ENCODE results near the gene TDRD7.
A peak's percentile ranks its signal among the peaks of the same experiment; 100 is the strongest.

The TDRD7 gene

DNA sequence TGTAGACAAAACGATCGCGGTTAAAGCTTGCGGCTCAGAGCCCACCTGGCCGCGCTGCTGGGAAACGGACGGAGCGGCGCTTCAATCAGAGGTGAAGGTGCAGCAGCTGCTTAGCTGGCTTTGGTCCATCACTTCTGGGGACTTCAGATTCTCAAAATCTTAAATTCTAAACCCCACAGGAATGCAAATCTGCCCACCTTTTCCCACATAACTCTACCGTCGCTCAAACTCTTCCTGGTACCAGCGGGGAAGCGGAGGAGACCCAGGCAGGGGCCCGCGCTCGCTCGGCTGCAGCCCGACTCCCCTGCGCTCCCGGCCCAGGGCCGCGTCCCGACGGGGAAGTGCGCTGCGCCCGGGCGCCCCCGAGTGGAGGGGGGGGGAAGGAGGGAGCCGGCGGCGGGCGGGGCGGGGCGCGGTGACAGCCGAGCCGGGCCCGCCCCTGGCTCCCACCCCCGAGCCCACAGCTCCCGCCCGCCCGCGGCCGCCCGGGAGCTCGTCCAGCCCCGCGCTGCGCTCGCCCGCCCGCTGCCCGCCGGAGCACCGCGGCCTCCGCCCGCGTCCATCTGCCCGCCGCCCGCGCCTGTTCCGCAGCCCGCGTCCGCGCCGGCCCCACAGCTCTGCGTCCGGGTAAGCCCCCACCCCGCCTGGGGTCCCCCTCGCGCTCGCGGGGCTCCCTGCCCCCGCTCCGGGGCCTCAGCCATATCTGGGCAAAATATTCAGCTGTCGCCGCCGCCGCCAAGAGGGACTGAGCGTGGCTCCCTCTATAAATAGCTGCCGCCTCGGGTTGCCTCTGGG lies 89.5 kb downstream of the TDRD7 start, which contains the start of gene TMOD1:
TSS of gene TMOD1 (plus strand) at position 490 of the 795 bp plus-strand sequence. CDS start 22,523 bp downstream, outside the sequence.
- in situ Hi-C loops (cut with MboI; ENCODE audit: low pct_unique_long_range_greater_than_20kb, low sequenced_read_pairs): no loop called here
- DNase-seq: peak; percentile 61

DNA sequence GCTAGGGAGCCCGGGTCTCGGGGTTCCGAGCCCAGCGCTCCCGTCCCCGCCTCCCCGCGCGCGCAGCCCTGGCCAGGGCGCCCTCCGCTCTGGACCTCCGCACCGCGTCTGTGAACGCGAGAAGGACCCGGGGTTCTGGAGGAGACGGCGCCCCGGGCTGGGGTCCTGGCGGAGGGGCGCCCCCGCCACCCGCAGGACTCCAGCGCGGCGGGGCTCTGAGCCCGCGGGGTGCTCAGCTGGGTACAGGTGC lies 90.0 kb downstream of the TDRD7 start:
- in situ Hi-C loops (cut with MboI; ENCODE audit: low pct_unique_long_range_greater_than_20kb, low sequenced_read_pairs): no loop called here
- DNase-seq: peak; percentile 13

DNA sequence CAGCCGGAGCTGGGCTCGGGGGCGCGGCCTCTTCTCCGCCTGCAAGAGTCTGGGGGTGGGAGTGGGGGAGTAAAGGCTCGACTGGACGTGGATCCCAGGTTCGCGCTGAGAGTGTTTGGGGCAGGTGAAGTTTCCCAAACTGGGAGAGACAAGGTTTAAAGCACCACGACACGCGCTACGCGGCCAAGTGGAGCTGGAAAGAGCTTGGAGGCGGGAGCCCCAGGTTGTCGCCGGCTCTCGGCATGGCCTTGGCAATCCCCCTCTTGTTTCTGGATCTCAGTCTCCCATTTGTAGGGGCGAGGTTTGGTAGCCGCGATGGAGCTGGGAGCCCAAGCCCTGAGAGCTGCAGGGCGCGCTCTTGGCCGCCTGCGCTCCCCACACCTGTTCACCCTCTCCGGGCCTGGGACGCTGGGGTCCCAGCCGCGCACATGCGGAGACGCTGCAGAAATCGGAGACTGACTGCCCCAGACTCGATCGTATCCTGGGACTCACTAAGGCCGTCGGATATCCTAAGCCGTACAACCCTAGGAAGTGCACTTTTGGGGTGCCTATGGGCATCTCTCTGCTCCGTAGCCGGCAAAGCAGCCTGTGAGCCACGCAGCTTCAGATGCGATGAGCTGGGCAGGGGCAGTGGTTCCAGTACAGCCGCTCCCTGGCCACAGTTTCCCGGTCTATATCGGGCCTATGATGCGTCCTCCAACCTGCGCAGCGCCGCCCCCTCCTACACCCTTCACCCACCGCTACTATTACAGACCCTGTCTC lies 90.5 kb downstream of the TDRD7 start:
- peak; percentile 12 for DNase-seq
- in situ Hi-C loops (cut with MboI; ENCODE audit: low pct_unique_long_range_greater_than_20kb, low sequenced_read_pairs): no loop called here

DNA sequence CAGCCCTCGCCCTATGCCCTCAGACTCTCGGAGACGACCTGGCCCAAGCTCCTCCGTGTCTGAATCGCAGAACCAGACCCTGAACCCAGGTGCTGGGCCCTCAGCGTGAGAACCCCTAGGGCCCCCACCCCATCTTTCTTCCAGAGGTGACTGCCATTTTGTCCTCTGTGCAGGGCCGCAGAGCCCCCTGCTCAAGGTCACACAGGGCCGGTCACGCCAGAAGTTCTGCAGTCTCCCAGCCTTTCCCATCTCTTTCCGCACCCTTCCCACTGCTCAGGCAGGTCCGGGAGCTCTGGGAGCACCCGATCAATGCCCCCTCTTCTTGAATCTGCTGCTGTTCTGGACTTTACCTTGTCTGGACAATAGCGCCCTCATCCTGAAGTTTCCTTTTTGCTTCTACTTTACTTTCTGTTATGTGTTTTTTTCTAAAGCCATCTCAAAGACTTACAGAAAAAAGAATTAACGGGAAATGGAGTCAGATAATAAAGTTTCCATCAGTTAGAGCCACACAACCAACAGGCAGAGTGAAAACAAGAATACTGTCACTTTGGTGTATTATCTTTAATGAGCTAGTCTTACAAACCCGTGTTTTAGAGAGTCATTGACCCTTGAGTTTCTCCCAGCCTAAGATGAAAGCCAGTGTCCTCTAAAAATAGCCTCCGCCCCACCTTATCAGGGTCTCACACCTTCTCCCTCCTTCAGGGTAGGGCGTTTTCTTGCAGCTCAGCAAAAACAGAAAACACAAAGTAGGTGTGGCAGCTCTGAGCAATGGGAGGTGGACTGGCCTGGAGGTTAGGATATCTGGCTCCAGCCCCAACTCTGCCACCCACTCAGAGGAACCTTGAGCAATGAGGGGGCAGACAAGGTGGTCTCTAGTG lies 91.3 kb downstream of the TDRD7 start:
- in situ Hi-C loops (cut with MboI; ENCODE audit: low pct_unique_long_range_greater_than_20kb, low sequenced_read_pairs): no loop called here
- no peak for DNase-seq

DNA sequence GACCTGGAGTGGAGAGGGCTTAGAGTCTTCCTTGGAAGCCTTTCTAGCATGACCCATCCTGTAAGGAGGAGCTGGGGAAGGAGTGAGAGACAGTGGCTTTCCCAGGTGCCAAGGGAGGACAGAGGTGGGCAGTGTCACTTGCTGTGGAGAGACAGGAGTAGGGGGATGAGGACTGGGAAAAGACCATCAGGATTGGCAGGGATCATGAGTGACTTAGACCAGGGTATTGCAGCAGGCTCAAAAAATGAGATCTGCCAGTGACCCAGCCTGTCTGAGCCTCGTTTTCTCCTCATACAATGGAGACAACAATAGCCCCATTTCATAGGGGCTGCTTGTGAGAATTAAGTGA lies 91.9 kb downstream of the TDRD7 start:
- in situ Hi-C loops (cut with MboI; ENCODE audit: low pct_unique_long_range_greater_than_20kb, low sequenced_read_pairs): no loop called here
- no peak for DNase-seq

DNA sequence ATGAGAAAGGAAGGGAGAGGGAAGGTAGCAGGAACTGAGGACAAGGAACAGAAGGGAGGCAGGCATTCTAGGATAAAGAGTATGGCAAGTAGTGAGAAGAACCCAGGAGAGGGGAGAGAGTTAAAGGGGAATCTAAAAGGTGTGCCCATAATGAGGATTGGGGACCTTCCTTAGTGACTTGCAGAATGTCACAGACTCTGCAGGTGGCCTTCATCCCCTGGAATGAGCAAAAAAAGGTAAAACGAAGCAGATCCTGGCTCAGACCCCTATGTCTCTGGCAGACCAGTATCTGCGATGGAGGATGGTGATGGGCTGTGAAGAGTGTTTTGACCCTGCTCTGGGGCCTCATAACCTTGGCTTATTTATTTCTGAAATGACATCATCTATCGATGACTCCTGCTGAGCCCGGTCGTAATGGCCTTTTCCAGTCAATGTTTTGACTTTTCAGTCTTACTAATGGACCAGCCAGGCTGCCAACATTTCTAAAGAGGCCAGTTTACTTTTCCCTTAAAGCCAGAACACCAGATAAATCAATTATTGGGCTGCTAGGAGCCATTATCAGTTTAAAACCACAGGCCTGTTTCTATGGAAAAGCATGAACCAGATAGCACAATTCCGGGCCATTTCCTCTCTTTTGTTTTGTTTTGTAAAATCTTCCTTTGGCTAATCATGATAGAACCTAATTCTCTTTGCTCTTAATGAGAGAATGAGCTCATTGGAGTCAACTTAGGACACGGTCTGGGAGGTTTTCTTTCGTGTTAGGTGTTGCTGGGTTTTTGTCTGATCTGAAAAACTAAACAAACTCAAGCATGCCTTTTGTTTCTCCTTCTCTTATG lies 92.7 kb downstream of the TDRD7 start:
- in situ Hi-C loops (cut with MboI; ENCODE audit: low pct_unique_long_range_greater_than_20kb, low sequenced_read_pairs): no loop called here
- no peak for DNase-seq

DNA sequence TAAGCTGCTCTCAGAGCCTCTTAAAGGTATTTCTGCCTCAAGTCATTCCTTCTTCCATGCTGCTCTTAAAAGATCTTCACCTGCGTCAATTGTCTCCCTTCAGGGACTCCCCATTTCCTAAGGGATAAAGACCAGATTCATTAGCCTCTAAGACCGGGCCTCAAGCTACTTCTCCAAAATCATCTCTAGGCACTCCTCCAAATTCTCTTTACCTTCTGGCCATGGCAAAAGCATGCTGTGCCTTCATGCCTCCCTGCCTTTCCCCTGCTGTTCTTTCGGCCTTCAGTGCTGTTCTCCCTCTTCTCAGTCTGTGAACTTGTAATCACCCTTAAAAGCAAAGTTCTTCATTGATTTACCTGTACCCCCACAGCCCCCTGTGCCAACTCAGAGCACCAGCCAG lies 93.9 kb downstream of the TDRD7 start:
- DNase-seq: no peak

DNA sequence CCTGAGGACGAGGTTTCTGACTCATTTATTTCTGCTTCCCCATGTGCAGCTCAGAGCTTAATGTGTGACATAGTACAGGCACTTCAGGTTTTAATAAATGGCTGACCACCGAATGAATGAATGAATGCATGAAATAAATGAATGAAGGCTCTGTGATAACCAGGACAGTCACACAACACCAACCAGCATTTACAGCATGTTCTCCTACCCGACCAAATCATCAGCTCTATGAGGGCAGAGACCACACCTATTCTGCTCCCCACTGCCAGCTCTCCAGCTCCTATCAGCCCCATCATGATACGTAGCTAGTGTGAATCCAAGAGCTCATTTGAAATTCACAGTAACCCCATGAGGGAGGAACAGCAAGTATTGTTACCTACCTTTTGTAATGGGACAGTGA lies 94.4 kb downstream of the TDRD7 start:
- in situ Hi-C loops (cut with MboI; ENCODE audit: low pct_unique_long_range_greater_than_20kb, low sequenced_read_pairs): no loop called here
- no peak for DNase-seq

More for the DNA sequence above, 93.9 kb downstream of the TDRD7 start:
- in situ Hi-C loops (cut with MboI; ENCODE audit: low pct_unique_long_range_greater_than_20kb, low sequenced_read_pairs): no loop called here

DNA sequence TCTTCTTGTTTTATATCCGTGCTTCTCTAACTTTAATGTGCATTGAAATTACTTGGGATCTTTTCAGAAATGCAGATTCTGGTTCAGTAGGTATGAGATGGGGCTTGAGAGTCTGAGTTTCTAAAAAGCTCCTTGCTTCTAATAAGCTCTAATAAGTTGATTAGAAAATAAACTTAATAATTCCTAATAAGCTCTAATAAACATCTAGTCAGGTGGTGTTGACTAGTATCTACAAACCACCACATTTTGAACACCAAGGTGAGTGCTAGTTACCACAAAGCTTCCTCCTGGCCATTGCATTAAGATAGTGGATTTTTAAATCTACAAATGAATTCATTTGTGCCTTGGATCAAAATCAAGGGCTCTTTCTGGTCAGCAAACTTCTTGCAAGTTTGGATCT lies 94.9 kb downstream of the TDRD7 start:
- in situ Hi-C loops (cut with MboI; ENCODE audit: low pct_unique_long_range_greater_than_20kb, low sequenced_read_pairs): no loop called here

DNA sequence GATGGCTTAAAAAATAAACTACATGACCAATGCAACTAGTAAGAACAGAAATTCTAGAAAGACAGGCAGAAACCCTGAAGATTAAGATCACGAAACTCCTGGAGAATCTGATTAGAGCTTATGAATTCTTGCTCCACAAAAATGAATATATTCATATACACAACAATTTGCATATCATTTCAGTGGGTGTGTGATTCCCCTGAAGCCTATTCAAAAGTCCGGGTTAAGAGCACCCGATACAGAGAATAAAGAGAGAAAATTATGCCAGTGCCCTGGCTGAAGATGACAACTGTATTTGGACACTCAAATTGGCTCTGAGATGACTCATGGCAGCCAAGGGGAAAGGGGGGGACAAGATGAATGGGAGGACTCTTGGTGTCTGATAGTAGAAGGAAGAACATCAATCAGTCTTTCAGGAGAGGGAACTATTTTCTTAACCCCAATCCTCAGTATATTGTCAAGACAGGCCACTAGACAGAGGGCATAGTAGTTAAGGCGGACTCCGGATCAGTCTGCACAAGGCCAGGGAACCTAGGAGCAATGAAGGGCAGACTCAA lies 95.6 kb downstream of the TDRD7 start:
- in situ Hi-C loops (cut with MboI; ENCODE audit: low pct_unique_long_range_greater_than_20kb, low sequenced_read_pairs): no loop called here
- no peak for DNase-seq

More for the DNA sequence above, 94.9 kb downstream of the TDRD7 start:
- DNase-seq: no peak

DNA sequence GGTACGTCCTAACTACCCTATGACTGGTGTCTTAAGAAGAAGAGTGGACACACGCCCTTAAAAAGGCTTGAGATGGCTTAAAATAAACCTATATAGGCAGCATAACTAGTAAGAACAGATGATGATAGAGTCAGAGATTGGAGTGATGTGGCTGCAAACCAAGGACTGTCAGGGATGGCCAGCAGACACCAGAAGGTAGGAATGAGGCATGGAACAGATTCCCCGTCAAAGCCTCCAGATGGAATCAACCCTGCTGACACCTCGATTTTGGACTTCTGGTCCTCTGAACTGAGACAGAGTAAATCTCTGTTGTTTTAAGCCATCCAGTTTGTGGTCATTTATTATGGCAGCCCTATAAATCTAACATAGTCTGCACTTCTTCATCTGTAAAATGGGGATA lies 97.0 kb downstream of the TDRD7 start:
- no peak for DNase-seq
- in situ Hi-C loops (cut with MboI; ENCODE audit: low pct_unique_long_range_greater_than_20kb, low sequenced_read_pairs): no loop called here

DNA sequence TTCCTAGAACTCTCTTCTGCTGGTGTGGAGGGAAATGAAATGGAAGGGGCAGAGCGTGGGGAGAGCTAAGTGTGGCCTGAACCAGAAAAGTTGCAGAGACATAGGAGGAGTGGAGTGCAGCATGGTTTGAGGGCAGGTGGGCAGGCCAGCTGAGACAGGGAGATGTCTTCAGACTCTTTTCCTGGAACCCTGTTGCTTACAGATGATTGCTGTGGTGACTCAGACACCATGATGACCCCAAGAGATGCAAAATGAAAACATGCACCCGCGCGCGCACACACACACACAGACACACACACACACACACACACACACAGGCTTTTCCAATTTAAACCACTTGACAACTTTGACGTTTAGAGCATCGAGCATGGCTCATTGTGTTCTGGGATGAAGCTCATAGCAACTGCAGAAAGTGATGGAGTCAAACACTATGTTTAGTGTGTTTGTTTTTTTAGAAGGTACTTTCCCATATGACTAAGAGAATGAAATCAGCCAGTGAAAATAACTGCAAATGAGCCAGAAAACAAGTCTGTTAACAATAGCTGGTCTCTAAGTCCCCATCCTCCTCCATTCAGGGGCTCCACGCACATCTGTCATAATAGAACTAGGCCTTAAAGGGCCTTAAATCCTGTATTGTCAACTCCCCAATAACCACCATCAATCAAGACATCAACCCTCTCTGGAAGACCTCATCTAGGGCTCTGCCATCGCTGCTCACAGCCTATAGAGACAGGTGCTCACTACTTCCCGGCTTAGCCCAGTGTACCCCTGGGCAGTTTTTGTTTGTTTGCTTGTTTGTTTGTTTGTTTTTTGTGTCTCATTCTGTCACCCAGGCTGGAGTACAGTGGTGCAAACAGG lies 99.1 kb downstream of the TDRD7 start:
- DNase-seq: no peak
- in situ Hi-C loops (cut with MboI; ENCODE audit: low pct_unique_long_range_greater_than_20kb, low sequenced_read_pairs): no loop called here

DNA sequence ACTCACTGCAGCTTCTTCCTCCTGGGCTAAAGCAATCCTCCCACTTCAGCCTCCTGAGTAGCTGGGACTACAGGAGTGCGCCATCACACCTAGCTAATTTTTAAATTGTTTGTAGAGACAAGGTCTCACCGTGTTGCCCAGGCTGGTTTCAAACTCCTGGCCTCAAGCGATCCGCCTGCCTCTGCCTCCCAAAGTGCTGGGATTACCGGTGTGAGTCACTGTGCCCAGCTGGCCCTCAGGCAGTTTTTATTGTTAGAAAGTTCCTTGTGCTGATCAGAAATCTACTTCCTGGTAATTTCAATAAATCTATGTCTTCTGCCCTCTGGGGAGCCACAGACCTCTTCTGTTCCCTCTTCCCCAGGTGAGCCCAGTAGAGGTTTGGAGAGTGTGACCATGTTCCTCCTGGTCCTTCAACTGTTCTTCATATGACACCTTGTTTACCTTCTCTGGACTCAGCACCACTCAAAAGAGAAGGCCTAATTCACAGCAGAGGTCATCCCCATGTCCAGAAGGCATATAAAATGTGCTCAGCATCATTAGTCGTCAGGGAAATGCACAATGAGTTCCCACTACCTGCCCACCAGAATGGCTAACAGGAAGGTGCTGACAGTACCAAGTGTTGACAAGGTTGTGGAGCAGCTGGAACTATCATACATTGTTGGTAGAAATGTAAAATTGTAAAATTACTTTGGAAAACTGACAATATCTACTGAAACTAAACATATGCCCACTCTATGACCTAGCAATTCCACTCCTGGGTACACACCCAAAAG lies 99.9 kb downstream of the TDRD7 start:
- in situ Hi-C loops (cut with MboI; ENCODE audit: low pct_unique_long_range_greater_than_20kb, low sequenced_read_pairs): no loop called here
- DNase-seq: no peak

DNA sequence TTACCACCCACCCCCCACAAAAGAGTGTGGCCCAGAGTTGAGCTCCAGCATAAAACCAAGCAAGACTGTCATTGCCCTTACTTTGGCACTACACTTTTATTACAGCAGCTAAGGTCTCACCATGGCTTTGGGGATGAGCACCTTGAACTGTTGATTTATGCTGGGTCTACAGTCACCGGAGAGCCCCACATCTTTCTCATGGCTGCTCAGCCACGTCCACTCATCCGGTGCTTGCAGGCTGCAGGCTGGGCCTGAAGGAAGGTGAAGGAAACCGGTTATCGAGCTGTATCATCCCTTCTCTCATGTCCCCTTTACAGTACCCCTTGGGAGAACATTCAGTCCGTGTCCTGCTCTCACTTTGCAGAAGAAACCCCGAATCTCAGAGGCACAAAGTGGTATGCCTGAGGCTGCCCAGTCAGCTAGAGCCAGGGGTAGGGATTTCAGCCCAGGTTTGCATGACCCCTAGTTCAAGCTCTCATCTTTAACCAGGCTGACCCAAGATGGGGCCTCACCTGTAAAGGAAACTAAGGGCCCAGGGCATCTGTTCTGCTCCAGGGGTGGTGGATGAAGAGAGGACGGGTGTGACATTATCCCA lies 101.2 kb downstream of the TDRD7 start:
- in situ Hi-C loops (cut with MboI; ENCODE audit: low pct_unique_long_range_greater_than_20kb, low sequenced_read_pairs): no loop called here
- DNase-seq: no peak

DNA sequence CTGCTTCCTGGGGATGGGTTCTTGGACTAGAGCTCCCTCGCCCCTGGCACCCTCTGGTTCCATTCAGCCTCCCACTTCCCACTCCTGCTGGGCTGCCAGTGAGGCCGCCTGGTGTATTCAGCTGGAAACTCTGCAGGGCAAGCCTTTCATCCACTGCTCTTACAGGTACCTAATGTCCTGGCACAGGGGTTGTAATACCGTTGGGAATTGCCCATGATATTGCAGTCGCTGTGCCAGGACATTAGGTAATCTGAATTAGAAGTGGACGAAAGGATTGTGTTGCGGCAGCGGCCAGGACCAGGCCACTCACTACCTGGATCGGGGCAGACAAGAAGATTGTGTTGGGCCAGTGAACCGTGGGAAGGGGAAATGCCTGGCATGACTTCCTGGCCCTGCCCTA lies 102.6 kb downstream of the TDRD7 start:
- in situ Hi-C loops (cut with MboI; ENCODE audit: low pct_unique_long_range_greater_than_20kb, low sequenced_read_pairs): no loop called here

DNA sequence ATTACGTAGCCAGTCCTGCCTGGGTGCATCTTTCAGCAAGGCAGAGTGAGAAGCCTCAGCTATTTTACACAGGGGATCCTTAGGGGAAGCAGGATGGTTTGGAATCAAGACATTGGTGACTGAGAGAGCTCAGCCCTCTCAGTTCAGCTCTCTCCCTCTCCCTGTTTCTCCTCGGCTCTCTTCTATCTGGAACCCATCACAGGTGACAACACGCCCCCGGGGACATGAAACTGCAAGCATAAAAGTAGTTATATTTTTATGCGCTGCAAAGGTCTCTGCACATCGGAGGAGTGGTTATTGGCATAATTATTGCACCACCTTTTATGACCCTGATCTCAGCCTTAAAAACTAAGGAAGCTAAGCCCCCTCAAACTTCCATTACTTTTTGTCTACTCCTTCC lies 103.8 kb downstream of the TDRD7 start:
- no peak for DNase-seq
- in situ Hi-C loops (cut with MboI; ENCODE audit: low pct_unique_long_range_greater_than_20kb, low sequenced_read_pairs): no loop called here

More for the DNA sequence above, 102.6 kb downstream of the TDRD7 start:
- DNase-seq: no peak

DNA sequence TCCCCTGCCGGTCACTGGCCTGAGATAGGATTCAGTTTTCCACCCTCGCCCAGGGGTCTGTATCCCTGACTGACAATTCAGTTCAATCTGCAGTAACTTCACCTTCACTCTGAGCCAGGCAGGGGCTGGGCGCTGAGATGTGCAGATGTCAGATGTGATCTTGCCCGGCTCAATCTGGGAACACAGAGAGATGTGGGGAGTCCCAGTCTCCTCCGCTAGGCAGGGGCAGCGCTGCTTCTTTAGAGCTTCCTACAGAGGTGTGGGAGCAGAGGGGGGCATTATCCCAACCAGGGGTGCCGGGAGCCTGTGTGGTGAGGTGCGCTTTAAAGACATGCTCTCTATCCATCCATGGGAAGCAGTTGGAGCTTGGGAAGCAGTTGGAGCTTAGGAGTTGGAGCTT lies 104.2 kb downstream of the TDRD7 start:
- in situ Hi-C loops (cut with MboI; ENCODE audit: low pct_unique_long_range_greater_than_20kb, low sequenced_read_pairs): no loop called here
- DNase-seq: no peak
